GM23248 (cell line): ENCODE measurements around the gene ZSCAN22. TPM values are rescaled to one million over a fixed set of nuclear protein-coding genes. Genes with fewer than 3 reads are reported as not detected.

Experiments used
- DNase-seq: peaks from one replicate; pipeline ENCODE4 v3.0.0-alpha.2; 2015
- H2AFZ ChIP-seq: fragments of 200-600 bp; sonication (generic); 2 replicates; pipeline ENCODE4 v1.6.1; 2016; ENCODE audit warnings: antibody characterized with exemption
- H3F3A ChIP-seq: fragments of 200-600 bp; sonication (generic); 2 replicates; pipeline ENCODE4 v1.6.1; 2016; ENCODE audit warnings: mild to moderate bottlenecking, antibody characterized with exemption, mixed run types; ENCODE audit not compliant: insufficient read depth
- H3K27ac ChIP-seq: fragments of 200-600 bp; sonication (generic); 2 replicates; pipeline ENCODE4 v1.5.1; 2016; ENCODE audit warnings: mild to moderate bottlenecking
- H3K27me3 ChIP-seq: fragments of 200-600 bp; sonication (generic); replicated peaks from 2 replicates; pipeline ENCODE4 v1.6.1; 2016; ENCODE audit warnings: mild to moderate bottlenecking; ENCODE audit not compliant: insufficient read depth
- H3K36me3 ChIP-seq: fragments of 200-600 bp; sonication (generic); 2 replicates; pipeline ENCODE4 v1.6.1; 2016; ENCODE audit warnings: low read depth, mild to moderate bottlenecking
- H3K4me1 ChIP-seq: fragments of 200-600 bp; sonication (generic); 2 replicates; pipeline ENCODE4 v1.6.1; 2016; ENCODE audit warnings: mild to moderate bottlenecking; ENCODE audit not compliant: insufficient read depth
- H3K4me2 ChIP-seq: fragments of 200-600 bp; sonication (generic); one replicate; pipeline ENCODE4 v1.6.1; 2016; ENCODE audit warnings: mild to moderate bottlenecking; ENCODE audit not compliant: unreplicated experiment
- H3K4me3 ChIP-seq: fragments of 200-600 bp; sonication (generic); 2 replicates; pipeline ENCODE4 v1.5.1; 2016; ENCODE audit warnings: mild to moderate bottlenecking
- H3K79me2 ChIP-seq: fragments of 200-600 bp; sonication (generic); 2 replicates; pipeline ENCODE4 v1.6.1; 2016; ENCODE audit warnings: mild to moderate bottlenecking; ENCODE audit not compliant: insufficient read depth
- H3K9ac ChIP-seq: fragments of 200-600 bp; sonication (generic); 2 replicates; pipeline ENCODE4 v1.6.1; 2016; ENCODE audit warnings: mild to moderate bottlenecking
- H3K9me2 ChIP-seq: fragments of 200-600 bp; sonication (generic); 2 replicates; pipeline ENCODE4 v1.6.1; 2016; ENCODE audit warnings: mixed run types, mild to moderate bottlenecking, moderate library complexity; ENCODE audit not compliant: insufficient read depth
- H3K9me3 ChIP-seq: fragments of 200-600 bp; sonication (generic); one replicate; pipeline ENCODE4 v1.6.1; 2017; ENCODE audit warnings: low read depth
- H4K20me1 ChIP-seq: fragments of 200-600 bp; sonication (generic); 2 replicates; pipeline ENCODE4 v1.6.0; 2016; ENCODE audit not compliant: insufficient read depth
- EZH2 ChIP-seq: fragments of 200-600 bp; sonication (generic); IDR thresholded peaks from 2 replicates; pipeline ENCODE4 v1.6.1; 2018; ENCODE audit warnings: antibody characterized with exemption, mild to moderate bottlenecking; ENCODE audit not compliant: insufficient read depth, poor library complexity, severe bottlenecking
- EZH2phosphoT487 ChIP-seq: fragments of 200-600 bp; sonication (generic); IDR thresholded peaks from 2 replicates; pipeline ENCODE4 v1.6.1; 2018; ENCODE audit warnings: antibody characterized with exemption, moderate library complexity, mild to moderate bottlenecking, low read depth; ENCODE audit not compliant: insufficient read depth
- WGBS, 2 experiments: methylation state at CpG; one replicate each; pipeline ENCODE4 v1.1.6; 2015 to 2017; ENCODE audit warnings: low lambda C conversion rate in 2 of 2, low coverage in 1 of 2; ENCODE audit errors: missing lambda C conversion rate in 2 of 2; 5-methylcytosine and 5-hydroxymethylcytosine counted together
- in situ Hi-C: fragments of 300-500 bp; cut with MboI; formaldehyde crosslinking; loops from 2 replicates; pipeline ENCODE4 v1.15.0; 2020
- polyA plus RNA-seq: library from polyadenylated mRNA; unstranded; fragments of >200 nt; fragmentation: Nextera tagmentation; extraction: Ambion mirVana; gene quantifications from 2 replicates; pipeline ENCODE4 v1.2.1, GENCODE V29; 2016
- total RNA-seq: library from RNA; depleted of rRNA; stranded (reverse); fragments of >200 nt; shearing (Covaris generic); gene quantifications from 2 replicates; pipeline ENCODE4 v1.2.3, GENCODE V29; 2014

ZSCAN22 gene
- total and polyA plus RNA-seq, 2 experiments from 2014 or later = 1.5 to 1.8 TPM

DNA sequence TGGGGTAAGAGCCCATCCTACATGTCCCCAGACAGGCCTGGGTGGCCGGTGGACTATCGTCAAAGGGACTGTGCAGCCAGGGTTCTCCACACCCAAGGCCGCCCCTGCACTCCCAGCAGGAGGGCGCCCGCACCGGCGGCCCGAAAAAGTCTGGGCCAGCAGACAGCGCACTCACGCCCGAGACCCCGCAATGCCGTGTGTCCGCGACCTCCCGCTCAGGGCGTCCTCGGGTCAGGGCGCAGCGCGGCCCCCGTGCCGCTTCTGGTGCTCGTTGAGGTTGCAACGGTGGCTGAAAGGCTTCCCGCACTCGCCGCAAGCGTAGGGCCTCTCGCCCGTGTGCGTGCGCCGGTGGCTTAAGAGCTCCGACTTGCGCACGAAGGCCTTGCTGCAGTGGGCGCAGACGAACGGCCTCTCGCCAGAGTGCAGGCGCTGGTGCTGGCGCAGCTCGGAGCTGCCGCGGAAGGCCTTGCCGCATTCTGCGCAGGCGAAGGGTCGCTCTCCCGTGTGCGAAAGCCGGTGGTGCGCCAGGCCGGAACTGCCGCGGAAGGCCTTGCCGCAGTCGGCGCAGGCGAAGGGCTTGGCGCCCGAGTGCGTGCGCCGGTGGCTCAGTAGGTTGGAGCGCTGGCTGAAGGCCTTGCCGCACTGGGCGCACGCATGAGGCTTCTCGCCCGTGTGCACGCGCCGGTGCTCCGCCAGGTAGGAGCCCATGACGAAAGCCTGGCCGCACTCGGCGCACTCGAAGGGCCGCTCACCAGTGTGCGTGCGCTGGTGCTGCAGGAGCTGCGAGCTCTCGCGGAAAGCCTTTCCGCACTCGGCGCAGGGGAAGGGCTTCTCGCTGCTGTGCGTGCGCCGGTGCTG is 29.3 kb downstream of the ZSCAN22 start:
- Histone ChIP-seq H4K20me1 (no peaks in the 10 kb centered on the region), H3K9me2 (no peaks in the 10 kb centered on the region), H3F3A (peaks cover 15% of the 10 kb centered on the region; the same call in 1 of the 2 replicates), H3K4me2 (peak overlapping the region; percentile 17), H2AFZ (no peak overlapping the region), H3K9me3 (no peaks in the 10 kb centered on the region), H3K9ac (no peak overlapping the region), H3K79me2 (no peaks in the 10 kb centered on the region), H3K27me3 (no peaks in the 10 kb centered on the region), H3K27ac (no peak overlapping the region), H3K4me3 (peak overlapping the region; percentile 50), H3K36me3 (no peaks in the 10 kb centered on the region), H3K4me1 (no peaks in the 10 kb centered on the region)
- 16% methylated on average over 65 to 77 of the region's 94 CpGs for WGBS, 2 experiments
- DNase-seq = peak; percentile 57
- TF ChIP-seq EZH2 (no peak), EZH2phosphoT487 (no peak)
- in situ Hi-C loops = no loop called here

DNA sequence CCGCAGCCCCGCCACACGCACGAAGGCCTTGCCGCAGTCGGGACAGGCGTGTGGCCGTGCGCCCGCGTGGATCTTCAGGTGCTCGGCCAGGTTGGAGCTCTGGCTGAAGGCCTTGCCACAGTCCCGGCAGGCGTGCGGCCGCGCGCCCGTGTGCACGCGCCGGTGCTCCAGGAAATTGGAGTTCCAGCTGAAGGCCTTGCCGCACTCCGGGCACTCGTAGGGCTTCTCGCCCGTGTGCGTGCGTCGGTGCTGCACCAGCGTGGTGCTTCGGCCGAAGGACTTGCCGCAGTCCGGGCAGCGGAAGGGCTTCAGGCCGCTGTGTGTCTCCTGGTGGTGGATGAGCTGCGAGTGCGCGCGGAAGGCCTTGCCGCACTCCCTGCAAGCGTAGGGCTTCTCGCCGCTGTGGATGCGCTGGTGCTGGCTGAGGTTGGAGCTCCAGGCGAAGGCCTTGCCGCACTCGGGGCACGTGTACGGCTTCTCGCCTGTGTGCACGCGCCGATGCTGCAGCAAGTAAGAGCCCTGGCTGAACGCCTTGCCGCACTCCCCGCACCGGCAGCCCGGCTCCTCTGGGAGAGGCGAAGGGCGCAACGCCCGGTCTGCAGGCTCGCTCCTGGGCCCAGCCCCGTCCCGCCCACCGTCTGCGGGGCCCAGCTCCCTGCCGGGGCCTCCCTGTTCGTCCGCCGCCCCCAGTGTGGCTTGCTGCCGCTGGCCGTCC is 30.1 kb downstream of the ZSCAN22 start:
- H3K4me1 ChIP-seq = peaks cover 4% of the 10 kb centered on the region; the same call in 1 of the 2 replicates
- peak overlapping the region; percentile 50 for H3K4me3 ChIP-seq
- TF ChIP-seq EZH2phosphoT487 (no peak), EZH2 (no peak)
- H4K20me1 ChIP-seq = no peaks in the 10 kb centered on the region
- no peaks in the 10 kb centered on the region for H3K79me2 ChIP-seq
- no peak overlapping the region for H3K9ac ChIP-seq
- in situ Hi-C loops = no loop called here
- no peak overlapping the region for H3K4me2 ChIP-seq
- peaks cover 20% of the 10 kb centered on the region; the same call in 1 of the 2 replicates for H3F3A ChIP-seq
- no peak overlapping the region for H3K27ac ChIP-seq
- H3K9me3 ChIP-seq = no peaks in the 10 kb centered on the region
- no peaks in the 10 kb centered on the region for H3K27me3 ChIP-seq
- no peak overlapping the region for H2AFZ ChIP-seq
- DNase-seq = peak; percentile 40
- no peaks in the 10 kb centered on the region for H3K9me2 ChIP-seq
- H3K36me3 ChIP-seq = no peaks in the 10 kb centered on the region
- 15 to 19% methylated on average over 40 to 59 of the region's 75 CpGs for WGBS, 2 experiments

DNA sequence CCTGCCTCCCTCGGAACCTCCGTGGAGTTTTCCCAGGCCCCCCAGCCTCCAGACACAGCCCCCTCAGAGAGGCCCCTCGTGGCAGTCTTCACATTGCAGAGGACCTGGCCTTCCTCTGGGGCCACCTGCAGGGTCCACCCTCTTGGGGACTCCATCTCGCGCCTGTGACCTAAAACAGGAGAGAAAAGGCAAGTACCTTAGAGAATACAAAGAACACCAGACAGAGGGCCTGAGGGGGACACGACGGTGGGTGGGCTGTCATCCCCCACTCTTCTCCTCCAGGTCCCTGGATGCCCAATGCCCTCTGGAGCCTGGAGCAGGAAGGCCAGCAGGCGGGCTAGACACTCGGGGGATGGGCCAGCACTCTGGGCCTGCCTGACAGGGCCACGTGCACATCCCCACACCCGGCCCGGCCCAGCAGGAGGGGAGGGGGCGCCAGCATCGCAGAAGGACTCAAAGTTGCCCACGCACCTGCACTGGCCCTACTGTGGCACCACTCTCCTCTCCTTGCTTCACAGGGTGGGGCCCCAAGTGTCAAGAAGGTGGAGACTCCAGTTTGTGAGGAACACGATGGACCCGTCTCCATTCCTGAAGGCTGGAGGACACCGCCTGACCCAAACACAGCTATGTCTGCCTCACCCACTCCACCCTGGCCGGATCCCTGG is 30.8 kb downstream of the ZSCAN22 start:
- no peaks in the 10 kb centered on the region for H3K9me3 ChIP-seq
- in situ Hi-C loops = no loop called here
- peaks cover 20% of the 10 kb centered on the region; the same call in 1 of the 2 replicates for H3F3A ChIP-seq
- H2AFZ ChIP-seq = no peak overlapping the region
- WGBS, 2 experiments = 50 to 59% methylated on average over 19 of the region's 19 CpGs
- H4K20me1 ChIP-seq = no peaks in the 10 kb centered on the region
- no peak for DNase-seq
- no peak for TF ChIP-seq EZH2
- TF ChIP-seq EZH2phosphoT487 = no peak
- H3K4me3 ChIP-seq = no peak overlapping the region
- no peak overlapping the region for H3K27ac ChIP-seq
- H3K9ac ChIP-seq = no peak overlapping the region
- H3K4me2 ChIP-seq = no peak overlapping the region
- peaks cover 4% of the 10 kb centered on the region; the same call in 1 of the 2 replicates for H3K4me1 ChIP-seq
- H3K79me2 ChIP-seq = no peaks in the 10 kb centered on the region
- no peaks in the 10 kb centered on the region for H3K36me3 ChIP-seq
- no peaks in the 10 kb centered on the region for H3K27me3 ChIP-seq
- no peaks in the 10 kb centered on the region for H3K9me2 ChIP-seq

DNA sequence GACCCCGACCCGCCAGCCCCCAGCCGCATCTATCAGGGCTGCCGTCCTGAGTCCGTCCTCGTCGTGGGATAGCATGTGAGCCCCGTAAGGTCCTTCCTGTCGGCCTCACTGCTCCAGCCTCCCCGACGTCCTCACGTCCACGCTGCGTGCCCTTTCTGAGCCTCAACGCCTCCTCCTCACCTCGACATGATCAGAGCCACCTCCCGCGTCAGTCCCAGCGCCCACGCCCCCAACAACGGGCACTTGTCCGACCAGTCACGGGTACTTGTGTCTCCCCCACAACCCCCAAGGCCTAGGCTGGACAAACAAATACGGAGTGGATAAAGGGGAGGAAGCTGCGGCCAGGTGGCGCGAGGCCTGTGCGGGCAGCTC is 35.1 kb downstream of the ZSCAN22 start:
- Histone ChIP-seq H2AFZ (peak overlapping the region; percentile 95), H3K9ac (peak overlapping the region; percentile 88), H3K9me2 (no peaks in the 10 kb centered on the region), H3K27ac (peak overlapping the region; percentile 90), H3F3A (peaks cover 11% of the 10 kb centered on the region; the same call in 1 of the 2 replicates), H3K4me2 (peak overlapping the region; percentile 82), H3K79me2 (no peaks in the 10 kb centered on the region), H3K36me3 (no peaks in the 10 kb centered on the region), H3K4me3 (peak overlapping the region; percentile 73), H3K27me3 (no peaks in the 10 kb centered on the region), H4K20me1 (no peaks in the 10 kb centered on the region), H3K4me1 (peaks cover 4% of the 10 kb centered on the region; the same call in 1 of the 2 replicates), H3K9me3 (no peaks in the 10 kb centered on the region)
- WGBS, 2 experiments = 6 to 10% methylated on average over 27 to 28 of the region's 28 CpGs
- in situ Hi-C loops = no loop called here
- TF ChIP-seq EZH2 (no peak), EZH2phosphoT487 (no peak)
- no peak for DNase-seq
